Vagina (tissue), 2 donors: ENCODE measurements around the gene KRT4.

Source experiments
- CTCF ChIP-seq, 3 experiments: fragments of 450-650 bp in 2 of 3; fragments of 200-600 bp in 1 of 3; sonication (generic) in 1 of 3; IDR thresholded peaks; one replicate each; pipeline ENCODE4 v1.5.1; 2017 to 2019; ENCODE audit warnings: antibody characterized with exemption in 3 of 3, mild to moderate bottlenecking in 2 of 3, moderate library complexity in 2 of 3
- POLR2AphosphoS5 ChIP-seq, 2 donors: sonication (generic); formaldehyde crosslinking; IDR thresholded peaks; one replicate each; pipeline ENCODE4 v1.9.0; 2017; ENCODE audit warnings: antibody characterized with exemption in 2 of 2, mild to moderate bottlenecking in 2 of 2, low read depth in 1 of 2; ENCODE audit not compliant: insufficient read depth in 1 of 2

GRCh38 chr12:52771505-52771904 is 42.4 kb downstream of the KRT4 start:
- TF ChIP-seq CTCF (IDR thresholded peaks at IDR 0.05) = no peak
- no peak for TF ChIP-seq POLR2AphosphoS5 (IDR thresholded peaks at IDR 0.05; ENCODE audit: insufficient read depth in 1 of 2, low read depth in 1 of 2)
